Common myeloid progenitor, CD34-positive (primary cell): ENCODE measurements around the gene NPHP3.
"Not testable (repeated sequence)": the region's sequence is repeated elsewhere in the genome, so short reads cannot be mapped to it uniquely, and the experiment has no call there.

Experiments
- CTCF ChIA-PET: fragments of 350-600 bp; sonication (Branson Sonifier 250); formaldehyde crosslinking; loops from one replicate; lab custom pipeline; 2021; ENCODE audit warnings: antibody characterized with exemption; lab: Charles Lee
- POLR2A ChIA-PET: fragments of 350-600 bp; sonication (Branson Sonifier 250); formaldehyde crosslinking; loops from one replicate; lab custom pipeline; 2021; ENCODE audit warnings: antibody characterized with exemption; lab: Charles Lee
- DNase-seq, 3 donors: peaks; one replicate each; pipeline versions ENCODE4 v3.0.0 to v3.0.0-alpha.2; 2013
- H3K27ac ChIP-seq, 2 experiments: 1 replicate in 1 of 2; 2 replicates in 1 of 2; pipeline ENCODE4 v1.7.0; 2013; ENCODE audit warnings: inconsistent platforms in 2 of 2, low read length in 2 of 2, mild to moderate bottlenecking in 2 of 2, low read depth in 1 of 2, moderate library complexity in 1 of 2; ENCODE audit not compliant: severe bottlenecking in 2 of 2, insufficient read depth in 1 of 2, poor library complexity in 1 of 2
- H3K27me3 ChIP-seq, 5 experiments: replicated peaks in 2 of 5; 1 replicate in 3 of 5; 2 replicates in 2 of 5; pipeline versions ENCODE4 v1.6.1 to v1.7.0; 2013; ENCODE audit warnings: low read length in 4 of 5, mild to moderate bottlenecking in 2 of 5, moderate library complexity in 2 of 5, inconsistent platforms in 1 of 5; ENCODE audit not compliant: insufficient read depth in 5 of 5, control insufficient read depth in 4 of 5
- H3K36me3 ChIP-seq, 4 experiments: 1 replicate in 2 of 4; 2 replicates in 2 of 4; pipeline versions ENCODE4 v1.6.1 to v1.7.0; 2013; ENCODE audit warnings: low read length in 3 of 4, control low read depth in 1 of 4, mild to moderate bottlenecking in 1 of 4; ENCODE audit not compliant: control insufficient read depth in 4 of 4, insufficient read depth in 4 of 4
- H3K4me1 ChIP-seq, 4 experiments: 1 replicate in 3 of 4; 2 replicates in 1 of 4; pipeline versions ENCODE4 v1.6.1 to v1.7.1; 2013; ENCODE audit warnings: low read length in 3 of 4, mild to moderate bottlenecking in 3 of 4, control low read depth in 1 of 4, inconsistent platforms in 1 of 4, moderate library complexity in 1 of 4; ENCODE audit not compliant: control insufficient read depth in 4 of 4, insufficient read depth in 4 of 4; ENCODE audit errors: control extremely low read depth in 1 of 4
- H3K4me3 ChIP-seq, 7 experiments: 1 replicate in 4 of 7; 2 replicates in 3 of 7; pipeline versions ENCODE4 v1.5.1 to v1.7.0; 2013; ENCODE audit warnings: mild to moderate bottlenecking in 7 of 7, low read length in 6 of 7, moderate library complexity in 6 of 7, inconsistent platforms in 2 of 7, low read depth in 2 of 7, control low read depth in 1 of 7; ENCODE audit not compliant: insufficient read depth in 4 of 7, control insufficient read depth in 1 of 7; ENCODE audit errors: extremely low read depth in 1 of 7
- H3K9me3 ChIP-seq, 5 experiments: 1 replicate in 4 of 5; 2 replicates in 1 of 5; pipeline versions ENCODE4 v1.6.1 to v1.7.1; 2013; ENCODE audit warnings: low read length in 4 of 5, mild to moderate bottlenecking in 2 of 5, inconsistent platforms in 1 of 5, low read depth in 1 of 5, moderate library complexity in 1 of 5; ENCODE audit not compliant: control insufficient read depth in 4 of 5, insufficient read depth in 2 of 5; ENCODE audit errors: control extremely low read depth in 1 of 5
- WGBS: methylation state at CpG from one replicate; pipeline ENCODE4 v1.1.5; 2013; ENCODE audit not compliant: insufficient coverage; 5-methylcytosine and 5-hydroxymethylcytosine counted together

NPHP3 gene

GRCh38 chr3:132645058-132645457 is 77.2 kb downstream of the NPHP3 start:
- H3K27me3 ChIP-seq = no peaks in the 10 kb centered on the region
- H3K9me3 ChIP-seq = no peaks in the 10 kb centered on the region
- no peak for DNase-seq
- POLR2A ChIA-PET = interaction anchor here (0.8 kb wide), 1 partner anchor 70 kb away, joined by 3 read pairs; no protein-coding TSS in a partner anchor
- CTCF ChIA-PET = interaction anchor here (0.7 to 2.5 kb wide), 5 partner anchors 9 to 1748 kb away, joined by 3 to 16 read pairs (median 4); no protein-coding TSS in a partner anchor
- no CpG with 5 or more reads among the region's 1 CpG for WGBS
- no peak overlapping the region for H3K4me3 ChIP-seq
- peaks cover 0 to 3% (median 1%) of the 10 kb centered on the region in 4 experiments for H3K4me1 ChIP-seq
- peaks cover 0 to 4% (median 0%) of the 10 kb centered on the region in 4 experiments for H3K36me3 ChIP-seq
- no peak overlapping the region for H3K27ac ChIP-seq

GRCh38 chr3:132643366-132643765 is 78.8 kb downstream of the NPHP3 start:
- Histone ChIP-seq H3K4me3 (no peak overlapping the region), H3K27ac (no peak overlapping the region), H3K36me3 (peaks cover 0 to 11% (median 5%) of the 10 kb centered on the region in 4 experiments), H3K9me3 (no peaks in the 10 kb centered on the region), H3K27me3 (no peaks in the 10 kb centered on the region), H3K4me1 (peaks cover 0 to 3% (median 1%) of the 10 kb centered on the region in 4 experiments)
- ChIA-PET POLR2A (interaction anchor here (1.0 kb wide), 1 partner anchor 109 kb away, joined by 3 read pairs; no protein-coding TSS in a partner anchor), CTCF (interaction anchor here (0.9 to 6.7 kb wide), 13 partner anchors 9 to 301 kb away, joined by 3 to 179 read pairs (median 4); no protein-coding TSS in a partner anchor)
- DNase-seq = no peak
- 67% methylated on average over 2 of the region's 2 CpGs for WGBS

GRCh38 chr3:132642539-132642847 is 79.7 kb downstream of the NPHP3 start:
- Histone ChIP-seq H3K4me3 (no peak overlapping the region), H3K27ac (no peak overlapping the region), H3K27me3 (no peaks in the 10 kb centered on the region), H3K9me3 (no peaks in the 10 kb centered on the region), H3K4me1 (peaks cover 0 to 3% (median 1%) of the 10 kb centered on the region in 4 experiments), H3K36me3 (peaks cover 0 to 15% (median 8%) of the 10 kb centered on the region in 4 experiments)
- no peak for DNase-seq
- ChIA-PET CTCF (interaction anchor here (0.7 to 6.7 kb wide), 18 partner anchors 10 to 300 kb away, joined by 3 to 179 read pairs (median 4); no protein-coding TSS in a partner anchor), POLR2A (interaction anchor here (0.6 kb wide), 1 partner anchor 103 kb away, joined by 3 read pairs; no protein-coding TSS in a partner anchor)
- no CpG with 5 or more reads among the region's 2 CpGs for WGBS

DNA sequence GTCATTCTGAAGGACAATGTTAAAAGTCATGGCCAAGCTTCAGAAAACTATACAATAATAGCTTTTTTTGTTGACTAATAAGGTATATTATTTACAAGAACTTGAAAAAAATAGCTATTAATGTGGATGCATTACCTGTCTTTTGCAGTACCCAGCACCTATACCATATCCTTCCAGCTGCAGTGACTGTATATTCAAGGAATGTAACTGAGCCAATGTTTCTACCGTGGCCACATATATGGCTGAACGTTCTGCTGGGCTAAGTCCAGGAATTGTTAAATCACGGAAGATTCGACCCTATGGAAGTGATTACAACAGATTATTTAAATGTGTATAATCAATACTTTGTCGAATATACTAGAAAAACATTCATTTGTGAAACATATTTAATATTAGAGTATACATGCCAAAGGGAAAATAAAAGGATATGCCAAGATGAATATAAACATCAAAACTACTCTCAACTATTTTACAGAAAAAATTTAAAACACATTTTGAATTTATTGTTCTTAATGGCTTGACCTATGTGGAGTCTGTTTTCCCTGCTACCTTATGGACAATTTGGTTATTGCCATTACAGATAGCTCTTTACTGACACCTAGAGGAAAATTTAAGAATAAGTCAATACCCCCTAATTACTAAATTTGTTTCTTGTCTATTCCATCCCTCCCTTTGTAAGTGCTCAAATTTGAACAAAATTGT is 80.2 kb downstream of the NPHP3 start:
- CTCF ChIA-PET = interaction anchor here (0.7 to 6.7 kb wide), 22 partner anchors 10 to 300 kb away, joined by 3 to 179 read pairs (median 4); no protein-coding TSS in a partner anchor
- H3K36me3 ChIP-seq = peaks cover 0 to 15% (median 8%) of the 10 kb centered on the region in 4 experiments
- H3K27ac ChIP-seq = no peak overlapping the region
- H3K4me3 ChIP-seq = no peak overlapping the region
- H3K4me1 ChIP-seq = peaks cover 0 to 3% (median 1%) of the 10 kb centered on the region in 4 experiments
- POLR2A ChIA-PET = interaction anchor here (0.6 to 1.2 kb wide), 3 partner anchors 102 to 193 kb away, joined by 3 to 4 read pairs (median 3); no protein-coding TSS in a partner anchor
- no peaks in the 10 kb centered on the region for H3K27me3 ChIP-seq
- DNase-seq = peak; percentile 45 to 72 (median 62)
- WGBS = 100% methylated on average over 2 of the region's 5 CpGs
- no peaks in the 10 kb centered on the region for H3K9me3 ChIP-seq

GRCh38 chr3:132641427-132641826 is 80.8 kb downstream of the NPHP3 start:
- POLR2A ChIA-PET = interaction anchor here (0.6 to 1.2 kb wide), 3 partner anchors 101 to 192 kb away, joined by 3 to 6 read pairs (median 4); no protein-coding TSS in a partner anchor
- not testable (repeated sequence) for H3K9me3 ChIP-seq, DNase-seq, H3K27me3 ChIP-seq, H3K4me3 ChIP-seq, H3K4me1 ChIP-seq, H3K27ac ChIP-seq
- CTCF ChIA-PET = interaction anchor here (0.9 to 6.7 kb wide), 17 partner anchors 10 to 284 kb away, joined by 3 to 179 read pairs (median 4); no protein-coding TSS in a partner anchor
- peaks cover 0 to 15% (median 8%) of the 10 kb centered on the region in 4 experiments for H3K36me3 ChIP-seq
- WGBS = 100% methylated on average over 2 of the region's 2 CpGs

DNA sequence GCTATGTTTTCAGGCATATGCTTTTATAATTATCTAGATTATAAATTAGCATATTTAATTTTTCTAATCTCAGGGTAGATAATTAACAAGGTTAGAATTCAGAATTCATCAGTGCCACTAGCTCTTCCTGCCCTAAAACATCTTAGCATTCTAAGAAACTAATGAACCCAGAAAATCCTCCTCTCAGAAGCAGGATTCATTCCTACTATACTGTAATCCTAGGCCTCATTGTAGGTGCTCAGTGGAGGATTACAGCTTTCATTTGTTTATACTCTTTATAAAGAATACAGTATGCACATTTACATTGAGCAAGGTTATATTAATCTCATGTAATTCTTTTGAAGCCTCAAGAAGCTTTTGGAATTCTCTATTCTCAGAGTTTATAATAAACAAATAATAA is 83.5 kb downstream of the NPHP3 start:
- Histone ChIP-seq H3K36me3 (peaks cover 0 to 19% (median 11%) of the 10 kb centered on the region in 4 experiments), H3K4me1 (peaks cover 0 to 3% (median 1%) of the 10 kb centered on the region in 4 experiments), H3K9me3 (no peaks in the 10 kb centered on the region), H3K4me3 (no peak overlapping the region), H3K27me3 (no peaks in the 10 kb centered on the region), H3K27ac (no peak overlapping the region)
- CTCF ChIA-PET = interaction anchor here (1.0 to 6.7 kb wide), 6 partner anchors 8 to 112 kb away, joined by 3 to 179 read pairs (median 4); no protein-coding TSS in a partner anchor
- DNase-seq = no peak
- POLR2A ChIA-PET = no interaction called here
